Astrocyte of the hippocampus (primary cell): ENCODE data around the gene ATP8A2.

Experiments used
- DNase-seq: peaks from one replicate; pipeline ENCODE4 v3.0.0; 2011; ENCODE audit warnings: low read depth, low spot score

Gene ATP8A2

DNA sequence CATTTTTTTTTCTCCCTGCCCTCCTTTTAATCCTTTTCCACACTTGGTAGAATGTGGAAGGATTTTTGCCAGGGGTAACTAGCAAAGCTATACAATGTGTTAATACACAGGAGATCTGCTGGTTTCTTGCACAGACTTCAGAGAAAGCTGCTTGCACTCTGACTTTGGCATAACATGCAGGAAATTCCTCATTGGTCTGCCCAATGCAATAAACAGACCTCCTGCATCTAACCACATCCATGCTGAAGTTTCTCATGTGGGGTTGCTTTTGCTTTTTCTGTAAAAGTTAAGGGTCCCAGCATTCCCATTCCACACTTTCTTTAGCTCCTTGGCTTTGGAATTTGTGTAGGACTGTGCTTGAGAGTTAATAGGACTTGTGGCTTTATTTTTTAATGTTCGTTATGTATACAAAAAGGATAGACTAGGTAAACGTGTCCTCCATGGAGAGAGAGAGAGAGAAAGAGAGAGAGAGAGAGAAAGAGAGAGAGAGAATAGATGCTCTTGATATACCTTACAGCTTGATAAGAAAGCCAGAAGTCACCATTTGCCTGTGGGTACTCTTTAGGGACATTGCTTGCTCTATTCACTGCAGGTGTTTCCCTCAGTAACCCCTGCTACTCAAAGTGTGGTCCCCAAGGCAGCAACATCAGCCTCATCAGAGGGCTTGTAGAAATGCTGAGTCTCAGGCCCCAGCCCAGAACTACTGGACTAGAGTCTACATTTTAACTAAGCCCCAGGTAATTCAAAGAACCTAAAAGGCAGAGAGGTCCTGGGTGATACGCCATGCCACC, 509.6 kb downstream of the ATP8A2 start:
- DNase-seq: peak; percentile 68

DNA sequence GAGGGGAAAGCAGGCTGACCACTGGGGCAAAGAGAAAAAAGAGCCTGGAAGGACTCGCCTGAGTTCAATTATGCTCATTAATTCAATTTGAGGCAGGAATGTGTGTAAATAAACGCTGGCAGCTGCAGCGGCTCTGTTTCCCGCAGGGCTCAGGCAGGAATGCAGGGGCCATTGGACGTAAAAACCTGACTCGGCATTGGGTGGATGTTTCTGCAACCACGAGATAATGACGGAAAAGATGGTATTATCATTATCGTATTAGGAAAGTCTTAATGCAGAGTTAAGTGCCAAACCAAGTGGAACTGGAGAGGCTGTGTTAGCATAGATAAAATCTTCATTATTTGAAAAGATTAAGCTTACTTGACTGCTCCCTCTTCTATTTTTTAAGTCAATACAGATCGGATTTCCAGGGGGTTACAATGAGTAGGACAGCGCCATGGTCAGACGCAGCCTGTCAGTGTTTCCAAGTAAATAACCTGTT, 510.2 kb downstream of the ATP8A2 start:
- DNase-seq: peak; percentile 87

DNA sequence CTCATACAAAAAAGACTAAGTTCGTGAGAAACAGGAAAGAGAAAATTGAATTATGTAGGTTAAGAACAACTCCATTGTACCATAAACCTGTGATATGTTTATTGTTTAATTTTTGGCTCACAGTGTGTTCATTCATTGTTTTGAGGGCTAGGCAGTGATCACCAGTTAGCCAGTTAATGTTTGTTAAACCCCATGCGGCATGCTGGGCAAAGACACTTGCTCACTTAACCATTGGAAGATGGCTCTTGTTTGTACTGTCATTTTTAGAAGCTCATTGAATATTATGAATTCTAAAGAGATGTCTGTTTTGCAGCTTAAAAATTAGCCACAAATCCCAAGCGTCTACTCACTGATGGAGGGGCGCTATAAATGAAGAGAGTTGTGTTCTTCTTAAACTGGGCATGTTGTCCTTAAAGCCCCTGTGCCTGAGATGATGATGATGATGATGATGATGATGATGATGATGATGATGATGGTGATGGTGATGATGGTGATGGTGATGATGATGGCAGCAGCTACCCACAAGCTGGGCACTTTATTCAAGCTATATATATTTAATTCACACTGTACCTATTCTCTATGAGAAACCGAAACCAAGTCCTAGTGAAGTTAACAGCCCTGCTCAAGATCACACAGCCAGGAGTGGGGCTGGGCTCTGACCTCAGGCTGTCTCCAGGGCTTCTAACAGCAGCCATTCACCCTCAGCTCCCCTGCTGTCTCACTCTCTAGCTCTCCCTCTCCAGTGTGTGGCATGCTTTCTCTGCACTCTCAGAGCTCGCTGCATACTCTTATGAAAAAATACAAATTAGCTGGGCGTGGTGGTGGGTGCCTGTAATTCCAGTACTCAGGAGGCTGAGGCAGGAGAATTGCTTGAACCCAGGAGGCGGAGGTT, 510.9 kb downstream of the ATP8A2 start:
- DNase-seq: peak; percentile 32

DNA sequence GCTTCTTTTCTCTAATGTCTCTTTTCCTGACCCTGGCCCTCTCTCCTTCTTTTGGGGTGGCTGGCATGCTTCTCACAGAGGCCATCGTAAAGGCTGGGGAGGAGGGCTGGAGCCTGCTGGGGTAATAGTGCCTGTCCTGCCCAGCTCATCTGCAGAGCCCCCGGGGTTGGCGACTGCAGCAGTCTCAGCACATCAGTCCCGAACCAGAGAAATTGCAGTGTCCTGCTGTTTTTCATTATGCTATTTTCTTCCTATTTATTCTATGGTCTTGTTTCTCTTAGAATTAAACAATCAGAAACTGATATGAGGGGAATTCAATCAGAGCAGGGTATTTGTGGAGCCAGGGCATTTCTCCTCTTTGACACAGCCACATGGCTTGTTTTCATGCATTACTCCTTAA, 513.6 kb downstream of the ATP8A2 start:
- DNase-seq: no peak

DNA sequence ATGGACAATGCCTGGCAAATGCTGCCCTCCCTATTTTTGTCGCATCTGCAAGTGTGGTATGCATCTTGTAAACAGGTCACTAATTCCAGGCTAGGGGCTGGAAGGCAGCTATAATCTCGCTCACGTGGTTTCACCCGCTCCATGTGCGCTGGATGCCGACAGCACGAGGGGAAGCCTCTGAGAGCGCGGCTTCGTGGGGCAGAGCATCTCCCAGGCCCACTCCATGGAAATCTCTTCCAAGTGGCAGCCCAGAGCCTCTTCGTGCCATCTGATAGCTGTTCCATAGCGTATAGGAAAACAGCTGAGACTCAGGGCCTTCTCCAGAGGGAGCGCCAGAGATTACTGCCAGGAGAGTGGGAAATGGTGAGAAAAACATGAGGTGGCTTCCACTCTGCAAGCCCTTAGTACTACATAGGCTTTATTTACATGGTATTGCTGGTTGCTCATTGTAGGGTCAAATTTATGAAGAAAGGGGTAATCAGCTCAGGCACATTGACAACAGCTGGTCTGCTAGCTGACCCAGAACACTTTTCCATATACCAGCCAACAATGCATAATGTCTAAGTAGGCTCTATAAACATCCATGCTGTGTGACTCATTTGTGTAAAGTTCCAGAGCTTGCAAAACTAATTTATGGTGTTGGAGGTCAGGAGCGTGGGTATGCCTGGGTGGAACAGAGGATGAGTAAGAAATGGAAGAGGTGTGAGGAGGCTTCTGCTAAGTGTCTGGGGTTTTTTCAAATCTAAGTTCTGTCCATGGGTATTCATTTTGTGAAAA, 514.9 kb downstream of the ATP8A2 start:
- DNase-seq: peak; percentile 44

DNA sequence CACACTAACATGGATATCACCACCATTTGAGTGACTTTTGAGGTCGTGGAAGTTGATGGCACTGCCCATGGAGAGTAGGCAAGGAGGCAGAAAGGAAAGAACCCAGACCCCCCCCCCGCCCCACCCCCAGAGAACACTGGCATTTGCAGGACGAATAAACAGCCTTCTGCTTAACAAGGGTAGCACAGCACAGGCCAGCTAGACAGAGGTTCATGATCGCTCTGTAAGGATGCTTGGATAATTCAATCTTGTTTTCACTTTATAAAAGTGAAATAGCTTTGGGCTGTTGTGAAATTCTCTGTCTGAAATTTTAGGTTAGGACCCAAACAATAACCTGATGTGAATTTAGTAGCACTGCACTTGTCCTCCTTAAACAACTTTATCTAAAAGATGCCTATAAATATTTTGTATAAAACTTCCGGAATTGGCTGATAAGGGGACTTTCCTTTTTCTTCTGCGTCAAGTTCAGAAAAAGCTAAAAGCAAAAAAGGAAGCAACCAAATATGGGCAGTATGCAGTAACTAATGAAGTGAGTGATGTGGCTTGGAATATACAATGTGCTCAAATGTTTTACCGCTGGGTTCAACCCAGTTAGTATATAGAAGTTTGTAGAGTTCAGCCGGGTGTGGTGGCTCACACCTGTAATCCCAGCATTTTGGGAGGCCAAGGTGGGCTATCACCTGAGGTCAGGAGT, 516.3 kb downstream of the ATP8A2 start:
- no peak for DNase-seq

DNA sequence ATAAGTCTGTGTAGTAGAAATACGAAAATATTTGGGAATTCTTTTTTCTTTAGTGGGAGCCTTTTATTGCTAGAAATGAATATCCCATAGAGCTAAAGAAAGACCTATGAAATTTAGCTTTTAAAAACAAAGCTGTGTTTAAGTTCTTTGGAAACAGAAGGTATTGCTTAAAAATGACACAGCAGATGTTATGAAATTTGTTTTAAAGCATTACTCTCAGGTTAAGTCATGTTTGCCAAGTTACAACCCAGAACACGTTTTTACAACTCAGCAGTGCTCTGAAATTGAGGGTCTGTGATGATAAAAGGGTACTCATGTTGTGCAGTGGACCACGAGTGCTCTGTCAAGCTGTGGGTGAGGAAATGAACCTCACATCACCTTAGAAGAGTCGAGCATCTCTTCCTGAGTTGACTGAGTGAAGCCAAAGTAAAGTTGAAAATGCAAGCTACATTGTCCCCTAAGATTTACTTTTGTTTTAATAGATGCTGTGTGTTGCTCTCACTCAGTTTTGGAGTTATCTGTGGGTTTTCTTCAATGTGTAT, 519.0 kb downstream of the ATP8A2 start:
- DNase-seq: no peak

DNA sequence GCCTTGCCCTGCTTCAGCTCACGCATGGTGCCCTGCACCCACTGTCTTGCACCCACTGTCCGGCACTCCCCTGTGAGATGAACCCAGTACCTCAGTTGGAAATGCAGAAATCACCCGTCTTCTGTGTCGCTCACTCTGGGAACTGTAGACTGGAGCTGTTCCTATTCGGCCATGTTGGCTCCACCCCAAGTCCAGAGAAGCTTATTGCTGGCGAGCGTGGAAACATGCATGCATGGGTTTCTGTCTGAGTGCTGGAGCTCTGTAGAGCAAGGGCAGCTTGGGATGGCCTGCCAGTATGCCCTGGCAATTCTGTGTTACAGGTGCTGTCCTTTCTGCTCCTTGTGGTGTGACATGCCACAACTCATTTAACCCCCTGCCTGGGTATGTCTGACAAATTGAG, 527.2 kb downstream of the ATP8A2 start:
- DNase-seq: no peak

DNA sequence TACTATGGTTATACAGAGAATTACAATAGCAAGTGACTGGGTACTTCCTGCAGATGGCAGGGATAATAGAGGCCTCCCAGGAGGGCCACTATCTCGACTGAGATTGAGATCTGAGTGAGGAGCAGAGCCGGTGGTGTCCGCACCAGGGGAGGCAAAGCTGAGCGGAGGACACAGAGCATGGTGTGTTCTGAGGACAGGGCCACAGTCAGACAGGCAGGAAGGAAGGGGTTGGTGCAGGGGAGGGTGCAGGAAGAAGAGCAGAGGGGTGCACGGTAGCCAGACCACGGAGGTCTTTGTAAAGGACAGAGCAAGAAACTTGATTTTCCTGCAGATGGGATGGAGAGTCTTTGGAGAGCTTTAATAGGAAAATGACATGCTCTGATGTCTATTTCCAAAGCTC, 527.7 kb downstream of the ATP8A2 start:
- no peak for DNase-seq

DNA sequence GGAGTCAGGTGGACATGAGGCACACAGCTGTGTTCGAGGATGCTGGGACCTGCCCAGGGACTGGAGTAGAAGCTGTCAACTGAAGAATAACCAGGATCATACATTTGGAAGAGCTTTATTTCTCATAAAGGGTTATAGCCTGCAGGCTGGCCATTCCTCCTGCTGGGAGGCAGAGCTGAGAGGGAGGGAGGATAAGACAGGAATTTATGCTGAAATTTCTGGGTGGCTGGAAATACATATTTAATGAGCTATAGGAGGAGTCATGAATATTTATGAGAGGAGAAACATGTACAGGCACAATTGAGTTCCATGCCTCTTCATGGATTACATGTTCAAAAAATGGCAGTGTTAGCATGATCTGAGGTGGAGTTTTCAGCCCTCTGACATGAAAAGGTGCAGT, 528.2 kb downstream of the ATP8A2 start:
- no peak for DNase-seq

DNA sequence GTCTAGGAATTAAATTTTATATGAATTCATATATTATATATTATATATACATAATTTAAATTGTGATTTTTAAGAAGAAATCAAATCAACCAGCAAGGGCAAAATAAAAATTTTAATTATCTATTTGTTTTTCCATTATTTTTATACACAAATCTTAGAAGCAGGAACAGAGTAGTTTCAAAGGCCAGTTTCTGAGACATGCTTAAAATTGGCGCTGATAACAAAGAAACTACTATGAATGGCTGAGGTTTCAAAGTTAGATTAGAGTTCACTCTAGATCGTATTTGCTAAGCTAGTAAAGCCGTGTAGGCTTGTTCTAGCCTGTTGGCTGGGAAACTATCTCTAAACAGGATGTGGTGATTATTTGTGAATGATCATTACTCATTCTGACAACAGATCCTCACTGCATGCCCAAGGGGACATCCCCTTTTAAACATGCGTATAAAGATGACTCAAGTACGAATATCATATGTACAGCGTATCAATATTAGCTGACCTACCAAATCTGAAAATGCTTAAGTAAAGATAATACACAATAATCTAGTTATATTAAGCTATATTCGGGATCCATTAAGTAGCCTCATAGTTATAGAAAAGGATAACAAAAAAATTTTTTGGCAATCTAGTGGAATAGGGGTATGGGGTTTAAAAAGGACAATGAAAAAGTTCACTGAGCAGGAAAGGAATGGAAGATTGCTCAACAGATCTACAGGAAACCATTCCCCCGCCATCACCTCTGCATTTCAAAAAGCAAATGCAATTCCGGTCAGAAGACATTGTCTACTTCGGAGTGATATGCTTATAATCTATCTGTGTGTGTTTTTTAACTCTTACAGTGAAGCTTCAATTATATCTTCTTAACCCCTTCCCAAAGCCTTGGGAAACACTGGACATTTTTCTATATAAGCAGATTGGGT, 529.9 kb downstream of the ATP8A2 start:
- peak; percentile 45 for DNase-seq

DNA sequence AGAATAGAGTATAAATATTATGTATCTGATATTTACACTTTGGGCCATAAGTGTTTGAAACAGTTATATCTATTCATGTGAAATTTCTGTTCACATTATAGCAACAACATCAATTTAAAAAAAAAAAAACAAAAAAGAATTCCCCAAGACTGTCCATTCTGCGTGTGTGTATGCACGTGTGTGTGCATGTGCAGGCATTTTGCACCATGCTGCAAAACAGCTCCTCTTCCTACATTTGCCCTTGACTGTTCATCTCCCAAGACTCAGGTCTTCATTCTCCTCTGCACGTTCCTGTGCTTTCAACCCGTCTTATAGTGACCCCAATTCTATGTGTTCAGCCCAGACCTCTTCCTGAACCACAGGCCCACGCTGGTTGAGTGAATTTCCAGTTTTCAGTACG, 530.7 kb downstream of the ATP8A2 start:
- no peak for DNase-seq

DNA sequence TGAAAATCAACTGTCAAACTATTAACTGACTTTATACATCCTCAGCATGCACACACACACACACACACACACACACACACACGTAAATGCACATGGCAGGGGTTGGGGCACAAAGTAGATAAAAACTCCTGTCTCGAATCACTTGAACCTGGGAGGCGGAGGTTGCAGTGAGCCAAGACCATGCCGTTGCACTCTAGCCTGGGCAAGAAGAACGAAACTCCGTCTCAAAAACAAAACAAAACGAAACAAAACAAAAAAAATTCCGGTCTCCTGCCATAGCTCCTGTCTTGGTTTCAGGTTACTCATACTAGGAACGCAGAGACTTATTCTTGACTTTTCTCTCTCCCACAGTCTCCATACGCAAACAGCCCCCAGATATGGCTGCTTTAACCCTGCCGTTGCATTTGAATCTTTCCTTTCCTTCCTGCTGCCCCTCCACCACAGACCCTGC, 531.1 kb downstream of the ATP8A2 start:
- no peak for DNase-seq

DNA sequence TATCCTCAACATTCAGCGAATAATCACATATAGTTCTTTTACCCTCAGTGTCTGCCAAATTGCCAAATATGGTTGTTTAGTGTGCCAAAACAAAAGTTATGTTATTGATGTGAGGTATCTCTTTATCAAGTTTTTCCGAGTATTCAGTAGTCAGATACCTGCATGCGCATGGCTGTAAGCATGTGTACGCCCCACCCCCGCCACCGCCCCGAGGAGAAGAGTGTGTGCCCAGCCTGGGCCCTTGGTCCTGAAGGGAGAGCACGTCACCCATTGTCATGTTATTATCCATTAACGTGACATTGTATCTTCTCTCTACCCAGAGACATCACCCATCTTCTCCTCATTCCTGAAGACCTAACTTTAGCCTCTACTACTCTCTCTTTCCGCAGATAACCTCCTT, 533.1 kb downstream of the ATP8A2 start:
- no peak for DNase-seq

DNA sequence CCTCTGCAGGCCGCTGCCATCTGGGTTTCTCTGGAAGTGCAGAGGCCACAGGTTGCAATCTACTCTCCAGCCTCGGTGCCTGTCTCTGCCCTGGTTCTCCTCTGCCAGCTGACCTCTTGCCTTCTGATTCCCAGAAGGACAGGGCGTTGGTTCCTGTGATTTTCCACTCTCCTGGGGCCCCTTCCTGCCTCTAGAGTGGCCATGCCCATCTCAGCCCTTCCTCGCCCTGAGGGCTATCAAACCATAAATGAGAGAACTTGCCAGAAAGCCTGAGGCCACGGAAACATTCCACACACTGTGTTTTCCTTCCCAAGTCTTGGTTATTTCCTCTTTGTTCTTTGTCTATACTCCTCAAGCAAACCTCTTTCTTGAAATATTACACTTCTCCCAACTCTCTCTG, 533.8 kb downstream of the ATP8A2 start:
- DNase-seq: peak; percentile 16

DNA sequence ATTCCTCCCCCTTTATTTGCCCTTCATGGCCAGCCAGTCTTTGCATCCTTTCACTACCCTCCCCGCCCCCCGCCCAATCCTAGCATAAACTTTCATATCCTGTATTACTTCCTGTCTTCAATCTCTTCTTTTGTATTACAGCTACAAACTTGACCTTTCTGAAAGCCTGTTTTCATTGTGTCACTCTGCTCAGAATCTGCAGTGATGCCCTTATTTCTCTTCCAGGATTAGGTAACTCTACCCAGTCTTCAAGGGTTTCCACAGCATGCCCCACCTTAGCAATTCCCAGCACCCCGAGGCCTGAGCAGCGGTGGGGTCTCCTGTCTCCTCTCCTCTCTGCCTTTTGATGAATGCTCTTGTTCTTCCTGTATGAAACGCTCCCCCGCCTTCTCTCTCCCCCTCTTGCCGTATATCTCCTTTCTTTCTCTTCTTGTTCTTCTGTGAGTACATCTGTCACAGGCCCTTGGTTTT, 534.5 kb downstream of the ATP8A2 start:
- DNase-seq: no peak

DNA sequence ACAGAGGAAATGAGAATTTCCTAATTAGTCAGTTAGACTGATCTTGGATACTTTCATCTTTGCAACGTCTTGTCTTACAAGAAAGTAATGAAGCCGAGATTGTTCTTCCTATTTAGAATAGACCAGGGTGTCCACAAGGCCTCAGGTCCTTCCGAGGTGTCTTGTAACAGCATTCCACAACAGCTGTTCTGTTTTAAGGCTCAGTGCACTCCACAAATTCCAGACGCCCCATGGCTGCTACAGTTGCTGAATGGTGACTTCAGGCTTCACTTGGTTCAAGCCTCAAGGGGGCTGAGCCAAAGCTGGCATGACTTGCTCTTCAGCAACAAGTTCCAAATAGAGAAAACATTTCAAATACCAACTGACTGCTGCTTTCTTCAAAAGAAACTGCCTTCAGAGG, 536.6 kb downstream of the ATP8A2 start:
- no peak for DNase-seq

DNA sequence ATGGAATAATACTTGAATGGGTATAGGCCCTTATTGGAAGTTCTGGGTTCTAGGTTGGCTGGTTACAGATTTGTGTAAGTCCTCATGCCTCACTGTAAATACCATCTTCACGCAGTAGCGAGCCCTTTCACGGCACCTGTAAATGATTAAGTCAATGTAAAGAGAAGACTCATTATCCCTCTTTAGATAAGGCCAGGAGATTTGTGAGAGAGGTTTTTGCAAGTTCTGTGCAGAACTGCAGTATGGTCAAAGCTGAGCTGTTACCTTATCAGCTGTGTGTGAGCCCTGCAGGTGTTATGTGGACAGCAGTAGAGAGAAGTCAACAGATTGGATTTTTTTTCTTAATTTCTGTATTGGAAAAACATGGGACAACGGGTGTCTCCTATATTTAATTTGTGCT, 538.5 kb downstream of the ATP8A2 start:
- DNase-seq: no peak

DNA sequence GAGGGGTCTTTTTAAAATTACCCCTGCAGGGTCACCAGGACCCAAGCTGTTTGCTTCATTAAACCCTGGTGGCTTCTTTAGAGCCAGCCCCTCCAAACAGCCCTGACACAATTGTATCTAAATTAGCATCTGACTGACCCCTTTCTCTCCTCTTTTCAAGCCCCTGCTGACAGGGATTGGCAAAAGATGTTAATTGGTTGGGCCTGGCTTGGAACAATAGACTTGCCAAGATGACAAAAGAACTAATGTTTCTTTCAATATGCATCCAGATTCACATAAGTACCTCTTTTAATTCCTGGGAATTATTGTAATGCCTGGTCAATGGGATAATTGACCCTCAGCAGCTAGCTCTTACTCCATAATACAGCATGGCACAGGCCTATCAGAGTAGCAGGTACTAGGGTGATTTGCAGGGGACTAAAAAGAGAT, 539.2 kb downstream of the ATP8A2 start:
- no peak for DNase-seq

DNA sequence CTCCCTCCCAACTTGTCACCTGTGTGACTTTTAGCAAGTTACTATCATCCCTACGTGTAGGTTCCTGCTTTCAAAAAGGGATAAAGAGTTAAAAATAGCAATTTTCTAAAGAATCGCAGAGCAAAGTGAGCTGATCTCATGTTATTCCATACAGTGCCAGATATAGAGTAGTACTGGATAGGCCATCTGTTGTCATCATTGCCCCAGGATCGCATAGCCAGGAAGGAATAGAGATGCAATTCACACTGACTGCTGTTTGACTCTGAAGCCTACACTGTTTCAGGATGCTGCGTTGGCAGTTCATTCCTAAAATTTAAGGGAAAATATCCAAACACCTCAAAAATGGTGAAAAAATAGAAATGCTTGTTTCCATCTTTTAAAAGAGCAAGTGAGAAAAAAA, 541.2 kb downstream of the ATP8A2 start:
- no peak for DNase-seq
